Liver (tissue), 9 donors: ENCODE data around the gene FKBP5. TPM values are rescaled to one million over a fixed set of nuclear protein-coding genes. Genes with fewer than 3 reads are reported as not detected.

ENCODE experiments used
- DNase-seq: peaks from one replicate; pipeline ENCODE4 v3.0.0-alpha.2; 2017; ENCODE audit warnings: low spot score
- H3K27ac ChIP-seq, 2 donors: one replicate each; pipeline ENCODE4 v1.7.0; 2013; ENCODE audit warnings: inconsistent platforms in 2 of 2, low read length in 2 of 2, control low read depth in 1 of 2, low read depth in 1 of 2, mild to moderate bottlenecking in 1 of 2
- H3K27me3 ChIP-seq, 4 donors: one replicate each; pipeline versions ENCODE4 v1.6.1 to v1.7.0; 2013; ENCODE audit warnings: low read length in 3 of 4, inconsistent platforms in 1 of 4, mild to moderate bottlenecking in 1 of 4, moderate library complexity in 1 of 4; ENCODE audit not compliant: control insufficient read depth in 4 of 4, insufficient read depth in 4 of 4
- H3K36me3 ChIP-seq, 4 donors: one replicate each; pipeline versions ENCODE4 v1.6.1 to v1.7.0; 2013; ENCODE audit warnings: low read length in 3 of 4, mild to moderate bottlenecking in 3 of 4, low read depth in 1 of 4, moderate library complexity in 1 of 4; ENCODE audit not compliant: control insufficient read depth in 4 of 4, insufficient read depth in 3 of 4
- H3K4me1 ChIP-seq, 4 donors: one replicate each; pipeline versions ENCODE4 v1.6.1 to v1.7.0; 2013; ENCODE audit warnings: low read length in 3 of 4, mild to moderate bottlenecking in 3 of 4, moderate library complexity in 1 of 4; ENCODE audit not compliant: control insufficient read depth in 4 of 4, insufficient read depth in 4 of 4
- H3K4me3 ChIP-seq, 3 donors: one replicate each; pipeline versions ENCODE4 v1.6.1 to v1.7.0; 2013; ENCODE audit warnings: low read length in 3 of 3, control low read depth in 1 of 3, low read depth in 1 of 3, mild to moderate bottlenecking in 1 of 3
- H3K9ac ChIP-seq, 2 donors: one replicate each; pipeline ENCODE4 v1.7.0; 2013; ENCODE audit warnings: low read length in 2 of 2, mild to moderate bottlenecking in 2 of 2, moderate library complexity in 2 of 2, control low read depth in 1 of 2, low read depth in 1 of 2
- H3K9me3 ChIP-seq, 4 donors: one replicate each; pipeline versions ENCODE4 v1.6.1 to v1.7.0; 2013; ENCODE audit warnings: low read length in 3 of 4; ENCODE audit not compliant: control insufficient read depth in 4 of 4
- EGR1 ChIP-seq, 2 donors: IDR thresholded peaks; 2 replicates each; pipeline ENCODE4 v1.6.1; 2016 to 2018; ENCODE audit warnings: antibody characterized with exemption in 2 of 2, low read depth in 2 of 2
- FOXA1 ChIP-seq: IDR thresholded peaks from 2 replicates; pipeline ENCODE4 v1.6.1; 2016; ENCODE audit warnings: antibody characterized with exemption
- FOXA2 ChIP-seq: IDR thresholded peaks from 2 replicates; pipeline ENCODE4 v1.6.1; 2016; ENCODE audit warnings: antibody characterized with exemption
- GABPA ChIP-seq, 2 donors: IDR thresholded peaks in 1 of 2; conservative IDR thresholded peaks in 1 of 2; 2 replicates each; pipeline ENCODE4 v1.6.1; 2016; ENCODE audit warnings: antibody characterized with exemption in 2 of 2, mild to moderate bottlenecking in 1 of 2, moderate library complexity in 1 of 2
- HNF4A ChIP-seq, 2 donors: conservative IDR thresholded peaks; 2 replicates each; pipeline ENCODE4 v1.6.1; 2016; ENCODE audit warnings: antibody characterized with exemption in 2 of 2, mild to moderate bottlenecking in 2 of 2
- HNF4G ChIP-seq: IDR thresholded peaks from 2 replicates; pipeline ENCODE4 v1.6.1; 2016; ENCODE audit warnings: antibody characterized with exemption
- JUND ChIP-seq, 2 donors: IDR thresholded peaks; 2 replicates each; pipeline ENCODE4 v1.6.1; 2016; ENCODE audit warnings: antibody characterized with exemption in 2 of 2
- NR2F2 ChIP-seq: IDR thresholded peaks from 2 replicates; pipeline ENCODE4 v1.6.1; 2016; ENCODE audit warnings: antibody characterized with exemption
- RAD21 ChIP-seq, 2 donors: IDR thresholded peaks; 2 replicates each; pipeline ENCODE4 v1.6.1; 2016; ENCODE audit warnings: antibody characterized with exemption in 2 of 2, mild to moderate bottlenecking in 2 of 2
- RXRA ChIP-seq, 2 donors: IDR thresholded peaks; 2 replicates each; pipeline ENCODE4 v1.6.1; 2017 to 2018; ENCODE audit warnings: antibody characterized with exemption in 2 of 2, mild to moderate bottlenecking in 1 of 2
- SP1 ChIP-seq: IDR thresholded peaks from 2 replicates; pipeline ENCODE4 v1.6.1; 2018; ENCODE audit warnings: antibody characterized with exemption, mild to moderate bottlenecking
- TAF1 ChIP-seq: conservative IDR thresholded peaks from 2 replicates; pipeline ENCODE4 v1.6.1; 2016; ENCODE audit warnings: antibody characterized with exemption, mild to moderate bottlenecking
- YY1 ChIP-seq: IDR thresholded peaks from 2 replicates; pipeline ENCODE4 v1.6.1; 2016; ENCODE audit warnings: antibody characterized with exemption, mild to moderate bottlenecking
- WGBS: extraction: QIAGEN DNeasy Blood & Tissue Kit; methylation state at CpG from one replicate; pipeline ENCODE4 v1.1.7; 2013; 5-methylcytosine and 5-hydroxymethylcytosine counted together
- polyA plus RNA-seq, 2 donors: library from polyadenylated mRNA; stranded (reverse) in 1 of 2; unstranded in 1 of 2; fragments of 200-250 nt in 1 of 2; fragments of >200 nt in 1 of 2; fragmentation: Nextera tagmentation in 1 of 2; extraction: Ambion mirVana in 1 of 2; gene quantifications; one replicate each; pipeline versions ENCODE4 v1.2.1 to v1.2.3, GENCODE V29; 2013 to 2015
- total RNA-seq, 2 donors: library from RNA; depleted of rRNA; stranded (reverse); fragments of >200 nt; gene quantifications; one replicate each; pipeline ENCODE4 v1.2.3, GENCODE V29; 2014
- TF ChIP-seq, protein P1 (sequence below): IDR thresholded peaks from 2 replicates; pipeline ENCODE4 v1.6.1; 2016; ENCODE audit warnings: antibody characterized with exemption
- TF ChIP-seq, protein P2 (sequence below): IDR thresholded peaks from 2 replicates; pipeline ENCODE4 v1.6.1; 2016; ENCODE audit warnings: antibody characterized with exemption
- TF ChIP-seq, protein P3 (sequence below): IDR thresholded peaks from 2 replicates; pipeline ENCODE4 v1.6.1; 2016; ENCODE audit warnings: antibody characterized with exemption
- TF ChIP-seq, protein P4 (sequence below): IDR thresholded peaks from 2 replicates; pipeline ENCODE4 v1.6.1; 2016; ENCODE audit warnings: antibody characterized with exemption, mild to moderate bottlenecking
- TF ChIP-seq, protein P5 (sequence below): fragments of 150-350 bp; IDR thresholded peaks from 2 replicates; pipeline ENCODE4 v1.5.1; 2017; ENCODE audit warnings: improper control_type of control experiment, low read depth, low read length; ENCODE audit not compliant: missing input control
- donor health status: healthy.
- donor health status: healthy.
- donor health status: healthy.
- donor health status: healthy.
- donor health status: healthy.

FKBP5 gene
- total RNA-seq (100 to 1,000 TPM in 1 of 2 donors, 10 to 100 TPM in 1; 10.3 to 132 TPM), polyA plus RNA-seq (10 to 100 TPM; 61.7 to 65.8 TPM)

DNA sequence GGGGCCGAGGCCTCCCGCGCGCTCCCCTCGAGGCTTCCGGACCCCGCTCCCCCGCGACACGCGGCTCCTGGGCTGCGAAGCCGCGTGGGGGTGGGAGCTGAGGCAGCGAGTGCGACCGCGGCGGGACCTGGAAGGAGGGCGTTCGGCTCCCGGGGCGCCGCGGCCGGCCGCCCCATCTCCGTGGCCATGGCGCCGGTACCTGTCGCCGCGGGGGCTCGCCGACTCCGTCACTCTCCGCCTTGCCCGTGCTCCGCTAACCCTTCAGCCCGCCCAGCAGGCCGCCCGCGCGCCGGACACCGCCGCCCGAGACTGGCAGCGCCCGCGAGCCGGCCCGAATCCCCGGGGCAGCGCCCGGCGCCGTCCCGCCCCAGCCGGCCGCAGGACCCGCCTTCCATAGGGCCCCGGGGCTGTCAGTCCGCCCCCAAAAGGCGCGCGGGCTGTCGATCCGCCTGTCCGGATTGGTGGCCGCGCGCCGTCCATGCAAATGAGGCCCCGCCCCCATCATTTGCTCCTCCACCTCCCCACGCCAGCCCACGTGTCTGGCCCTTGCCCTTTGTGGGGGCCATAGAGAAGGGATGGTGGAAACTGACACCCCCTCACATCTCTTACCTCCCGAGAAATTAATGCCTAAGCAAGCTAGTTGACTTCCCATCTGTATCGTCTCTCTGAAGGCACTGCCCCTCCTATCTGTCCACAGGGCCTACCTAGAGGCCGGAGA lies at the start of gene FKBP5:
Gene FKBP5, minus strand, starts transcription at position 311 of the 718 bp plus-strand sequence. CDS start 46,091 bp downstream, outside the sequence.
- H3K9ac ChIP-seq: peak within 1 kb of the TSS; percentile 76 to 98
- TF ChIP-seq FOXA2 (no peak), YY1 (no peak), RAD21 (IDR thresholded peaks at IDR 0.05) (peak in 1 of 2 donors; percentile 15), NR2F2 (peak; percentile 76), TAF1 (no peak), FOXA1 (no peak), EGR1 (IDR thresholded peaks at IDR 0.05; ENCODE audit: low read depth in 2 of 2) (peak in 1 of 2 donors; percentile 18), RXRA (IDR thresholded peaks at IDR 0.05) (no peak), SP1 (peak; percentile 75), HNF4G (no peak), HNF4A (conservative IDR thresholded peaks at IDR 0.05) (peak; percentile 9 to 26), JUND (IDR thresholded peaks at IDR 0.05) (no peak), GABPA (IDR thresholded peaks at IDR 0.05 in 1 of 2, conservative IDR thresholded peaks at IDR 0.05 in 1 of 2) (no peak)
- TF ChIP-seq, protein P1, sequence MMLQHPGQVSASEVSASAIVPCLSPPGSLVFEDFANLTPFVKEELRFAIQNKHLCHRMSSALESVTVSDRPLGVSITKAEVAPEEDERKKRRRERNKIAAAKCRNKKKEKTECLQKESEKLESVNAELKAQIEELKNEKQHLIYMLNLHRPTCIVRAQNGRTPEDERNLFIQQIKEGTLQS: no peak
- TF ChIP-seq, protein P2, sequence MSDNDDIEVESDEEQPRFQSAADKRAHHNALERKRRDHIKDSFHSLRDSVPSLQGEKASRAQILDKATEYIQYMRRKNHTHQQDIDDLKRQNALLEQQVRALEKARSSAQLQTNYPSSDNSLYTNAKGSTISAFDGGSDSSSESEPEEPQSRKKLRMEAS: no peak
- TF ChIP-seq, protein P3, sequence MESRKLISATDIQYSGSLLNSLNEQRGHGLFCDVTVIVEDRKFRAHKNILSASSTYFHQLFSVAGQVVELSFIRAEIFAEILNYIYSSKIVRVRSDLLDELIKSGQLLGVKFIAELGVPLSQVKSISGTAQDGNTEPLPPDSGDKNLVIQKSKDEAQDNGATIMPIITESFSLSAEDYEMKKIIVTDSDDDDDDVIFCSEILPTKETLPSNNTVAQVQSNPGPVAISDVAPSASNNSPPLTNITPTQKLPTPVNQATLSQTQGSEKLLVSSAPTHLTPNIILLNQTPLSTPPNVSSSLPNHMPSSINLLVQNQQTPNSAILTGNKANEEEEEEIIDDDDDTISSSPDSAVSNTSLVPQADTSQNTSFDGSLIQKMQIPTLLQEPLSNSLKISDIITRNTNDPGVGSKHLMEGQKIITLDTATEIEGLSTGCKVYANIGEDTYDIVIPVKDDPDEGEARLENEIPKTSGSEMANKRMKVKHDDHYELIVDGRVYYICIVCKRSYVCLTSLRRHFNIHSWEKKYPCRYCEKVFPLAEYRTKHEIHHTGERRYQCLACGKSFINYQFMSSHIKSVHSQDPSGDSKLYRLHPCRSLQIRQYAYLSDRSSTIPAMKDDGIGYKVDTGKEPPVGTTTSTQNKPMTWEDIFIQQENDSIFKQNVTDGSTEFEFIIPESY: no peak
- TF ChIP-seq, protein P4, sequence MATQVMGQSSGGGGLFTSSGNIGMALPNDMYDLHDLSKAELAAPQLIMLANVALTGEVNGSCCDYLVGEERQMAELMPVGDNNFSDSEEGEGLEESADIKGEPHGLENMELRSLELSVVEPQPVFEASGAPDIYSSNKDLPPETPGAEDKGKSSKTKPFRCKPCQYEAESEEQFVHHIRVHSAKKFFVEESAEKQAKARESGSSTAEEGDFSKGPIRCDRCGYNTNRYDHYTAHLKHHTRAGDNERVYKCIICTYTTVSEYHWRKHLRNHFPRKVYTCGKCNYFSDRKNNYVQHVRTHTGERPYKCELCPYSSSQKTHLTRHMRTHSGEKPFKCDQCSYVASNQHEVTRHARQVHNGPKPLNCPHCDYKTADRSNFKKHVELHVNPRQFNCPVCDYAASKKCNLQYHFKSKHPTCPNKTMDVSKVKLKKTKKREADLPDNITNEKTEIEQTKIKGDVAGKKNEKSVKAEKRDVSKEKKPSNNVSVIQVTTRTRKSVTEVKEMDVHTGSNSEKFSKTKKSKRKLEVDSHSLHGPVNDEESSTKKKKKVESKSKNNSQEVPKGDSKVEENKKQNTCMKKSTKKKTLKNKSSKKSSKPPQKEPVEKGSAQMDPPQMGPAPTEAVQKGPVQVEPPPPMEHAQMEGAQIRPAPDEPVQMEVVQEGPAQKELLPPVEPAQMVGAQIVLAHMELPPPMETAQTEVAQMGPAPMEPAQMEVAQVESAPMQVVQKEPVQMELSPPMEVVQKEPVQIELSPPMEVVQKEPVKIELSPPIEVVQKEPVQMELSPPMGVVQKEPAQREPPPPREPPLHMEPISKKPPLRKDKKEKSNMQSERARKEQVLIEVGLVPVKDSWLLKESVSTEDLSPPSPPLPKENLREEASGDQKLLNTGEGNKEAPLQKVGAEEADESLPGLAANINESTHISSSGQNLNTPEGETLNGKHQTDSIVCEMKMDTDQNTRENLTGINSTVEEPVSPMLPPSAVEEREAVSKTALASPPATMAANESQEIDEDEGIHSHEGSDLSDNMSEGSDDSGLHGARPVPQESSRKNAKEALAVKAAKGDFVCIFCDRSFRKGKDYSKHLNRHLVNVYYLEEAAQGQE: no peak
- TF ChIP-seq, protein P5, sequence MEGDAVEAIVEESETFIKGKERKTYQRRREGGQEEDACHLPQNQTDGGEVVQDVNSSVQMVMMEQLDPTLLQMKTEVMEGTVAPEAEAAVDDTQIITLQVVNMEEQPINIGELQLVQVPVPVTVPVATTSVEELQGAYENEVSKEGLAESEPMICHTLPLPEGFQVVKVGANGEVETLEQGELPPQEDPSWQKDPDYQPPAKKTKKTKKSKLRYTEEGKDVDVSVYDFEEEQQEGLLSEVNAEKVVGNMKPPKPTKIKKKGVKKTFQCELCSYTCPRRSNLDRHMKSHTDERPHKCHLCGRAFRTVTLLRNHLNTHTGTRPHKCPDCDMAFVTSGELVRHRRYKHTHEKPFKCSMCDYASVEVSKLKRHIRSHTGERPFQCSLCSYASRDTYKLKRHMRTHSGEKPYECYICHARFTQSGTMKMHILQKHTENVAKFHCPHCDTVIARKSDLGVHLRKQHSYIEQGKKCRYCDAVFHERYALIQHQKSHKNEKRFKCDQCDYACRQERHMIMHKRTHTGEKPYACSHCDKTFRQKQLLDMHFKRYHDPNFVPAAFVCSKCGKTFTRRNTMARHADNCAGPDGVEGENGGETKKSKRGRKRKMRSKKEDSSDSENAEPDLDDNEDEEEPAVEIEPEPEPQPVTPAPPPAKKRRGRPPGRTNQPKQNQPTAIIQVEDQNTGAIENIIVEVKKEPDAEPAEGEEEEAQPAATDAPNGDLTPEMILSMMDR: no peak
- DNase-seq: peak; percentile 91
- peak within 1 kb of the TSS; percentile 71 to 73 for H3K27ac ChIP-seq
- no peaks in the 10 kb centered on the region for H3K27me3 ChIP-seq
- WGBS: 1% methylated on average over 80 of the region's 80 CpGs
- peak within 1 kb of the TSS; percentile 76 to 94 (median 84) for H3K4me3 ChIP-seq
- no peaks in the 10 kb centered on the region for H3K9me3 ChIP-seq
- H3K36me3 ChIP-seq: peaks cover 0 to 3% (median 1%) of the 10 kb centered on the region in 4 donors
- peaks cover 1 to 16% (median 13%) of the 10 kb centered on the region in 4 donors for H3K4me1 ChIP-seq
